T-cell (primary cell): ENCODE data around the gene NEMP2. TPM values are rescaled to one million over a fixed set of nuclear protein-coding genes. Genes with fewer than 3 reads are reported as not detected.

Experiments
- ATAC-seq, 4 experiments: fragments of 200-7000 bp in 3 of 4; fragments of 150-1000 bp in 1 of 4; cut with Tn5 transposase; replicated peaks in 1 of 4; 1 replicate in 3 of 4; 2 replicates in 1 of 4; pipeline ENCODE4 v1.10.0; 2021; ENCODE audit warnings: moderate library complexity in 3 of 4, mild to moderate bottlenecking in 2 of 4, moderate number of reproducible peaks in 1 of 4
- CTCF ChIA-PET, 2 donors: fragments of 300-600 bp; sonication (Branson Sonifier 250); formaldehyde crosslinking; loops; one replicate each; lab custom pipeline; 2022; ENCODE audit warnings: antibody characterized with exemption in 2 of 2; lab: Charles Lee
- POLR2A ChIA-PET, 2 donors: fragments of 300-600 bp; sonication (Branson Sonifier 250); formaldehyde crosslinking; loops; one replicate each; lab custom pipeline; 2022; ENCODE audit warnings: antibody characterized with exemption in 2 of 2; lab: Charles Lee
- DNase-seq, 35 experiments: peaks; one replicate each; pipeline versions ENCODE4 v3.0.0 to v3.0.0-alpha.2; 2013 to 2023
- H3K27ac ChIP-seq: one replicate; pipeline ENCODE4 v1.5.1; 2013; ENCODE audit warnings: low read length
- H3K27me3 ChIP-seq, 2 experiments: replicated peaks in 1 of 2; 1 replicate in 1 of 2; 2 replicates in 1 of 2; pipeline versions ENCODE4 v1.6.1 to v1.7.0; 2013; ENCODE audit warnings: low read length in 1 of 2, mixed read lengths in 1 of 2; ENCODE audit not compliant: control insufficient read depth in 2 of 2, insufficient read depth in 2 of 2; ENCODE audit errors: extremely low read depth in 1 of 2
- H3K36me3 ChIP-seq, 2 donors: 1 replicate in 1 of 2; 2 replicates in 1 of 2; pipeline versions ENCODE4 v1.6.1 to v1.7.0; 2013; ENCODE audit warnings: low read length in 1 of 2; ENCODE audit not compliant: control insufficient read depth in 2 of 2, insufficient read depth in 1 of 2; ENCODE audit errors: extremely low read depth in 1 of 2
- H3K4me1 ChIP-seq, 2 experiments: 1 replicate in 1 of 2; 2 replicates in 1 of 2; pipeline versions ENCODE4 v1.6.1 to v1.7.0; 2013; ENCODE audit warnings: low read length in 2 of 2, mixed read lengths in 1 of 2; ENCODE audit not compliant: insufficient read depth in 2 of 2, control insufficient read depth in 1 of 2; ENCODE audit errors: extremely low read depth in 1 of 2
- H3K4me3 ChIP-seq, 2 donors: 1 replicate in 1 of 2; 2 replicates in 1 of 2; pipeline versions ENCODE4 v1.5.1 to v1.7.0; 2013; ENCODE audit warnings: mild to moderate bottlenecking in 2 of 2, low read length in 1 of 2, moderate library complexity in 1 of 2; ENCODE audit not compliant: control insufficient read depth in 1 of 2; ENCODE audit errors: extremely low read depth in 1 of 2
- H3K9me3 ChIP-seq: 2 replicates; pipeline ENCODE4 v1.7.0; 2013
- H3K27ac Mint-ChIP-seq, 2 donors: one replicate each; pipeline ENCODE4 v1.8.0; 2020 to 2021; ENCODE audit warnings: mild to moderate bottlenecking in 2 of 2, mixed read lengths in 2 of 2
- H3K27me3 Mint-ChIP-seq, 2 donors: one replicate each; pipeline ENCODE4 v1.8.0; 2021 to 2022; ENCODE audit warnings: mixed read lengths in 2 of 2
- H3K36me3 Mint-ChIP-seq: one replicate; pipeline ENCODE4 v1.8.0; 2021; ENCODE audit warnings: mixed read lengths
- H3K4me1 Mint-ChIP-seq, 3 donors: one replicate each; pipeline ENCODE4 v1.8.0; 2020 to 2022; ENCODE audit warnings: mixed read lengths in 3 of 3, mild to moderate bottlenecking in 1 of 3
- H3K4me3 Mint-ChIP-seq, 3 donors: one replicate each; pipeline ENCODE4 v1.8.0; 2020 to 2022; ENCODE audit warnings: mild to moderate bottlenecking in 3 of 3, mixed read lengths in 3 of 3, moderate library complexity in 3 of 3
- H3K9me3 Mint-ChIP-seq, 3 donors: one replicate each; pipeline ENCODE4 v1.8.0; 2020 to 2022; ENCODE audit warnings: mixed read lengths in 3 of 3
- WGBS: methylation state at CpG from one replicate; pipeline ENCODE4 v1.1.5; 2013; ENCODE audit warnings: missing lambda C conversion rate; ENCODE audit not compliant: insufficient coverage; 5-methylcytosine and 5-hydroxymethylcytosine counted together
- total RNA-seq, 35 experiments: library from RNA in 6 of 35; stranded (reverse) in 6 of 35; fragments of 120-200 nt in 1 of 35; gene quantifications; one replicate each; pipeline versions ENCODE4 v1.2.1 to v1.2.4 and lab custom pipeline; 2013 to 2026

The NEMP2 gene
- total RNA-seq, 5 donors from 2014 or later (not counting 1 experiment from before 2014, with no cell fraction given): 11.1 to 16.2 (median 15.3) TPM

GRCh38 chr2:190530248-190530900, 4.1 kb downstream of the NEMP2 start:
- DNase-seq (no peak), ATAC-seq (no peak)
- Histone ChIP-seq H3K36me3 (no peaks in the 10 kb centered on the region), H3K4me1 (peaks cover 27 to 36% of the 10 kb centered on the region in 2 experiments), H3K27me3 (no peaks in the 10 kb centered on the region), H3K9me3 (no peaks in the 10 kb centered on the region), H3K27ac (no peak overlapping the region), H3K4me3 (no peak overlapping the region)
- ChIA-PET POLR2A (no interaction called here), CTCF (no interaction called here)
- Mint-ChIP-seq H3K9me3 (no peaks in the 10 kb centered on the region), H3K36me3 (peaks cover 3% of the 10 kb centered on the region), H3K27me3 (no peaks in the 10 kb centered on the region), H3K27ac (peak overlapping the region; percentile 20 to 66), H3K4me1 (peaks cover 78 to 85% (median 78%) of the 10 kb centered on the region in 3 donors), H3K4me3 (peak overlapping the region in 2 of 3 donors; percentile 4 to 5)
- WGBS: 73% methylated on average over 4 of the region's 6 CpGs

- Histone ChIP-seq H3K4me1 (peaks cover 27 to 34% of the 10 kb centered on the region in 2 experiments), H3K36me3 (no peaks in the 10 kb centered on the region), H3K4me3 (no peak overlapping the region), H3K27ac (no peak overlapping the region), H3K9me3 (no peaks in the 10 kb centered on the region), H3K27me3 (no peaks in the 10 kb centered on the region)
- POLR2A ChIA-PET: interaction anchor here in 1 of 2 donors (0.6 kb wide), 1 partner anchor 14 kb away, joined by 3 read pairs; no protein-coding TSS in a partner anchor
- peak overlapping the region in 1 of 2 donors; percentile 66 for H3K27ac Mint-ChIP-seq
- peak overlapping the region in 1 of 3 donors; percentile 5 for H3K4me3 Mint-ChIP-seq
- ATAC-seq: no peak
- 83% methylated on average over 1 of the region's 3 CpGs for WGBS
- no peaks in the 10 kb centered on the region for H3K27me3 Mint-ChIP-seq
- DNase-seq: no peak
- CTCF ChIA-PET: no interaction called here
- H3K4me1 Mint-ChIP-seq: peaks cover 77 to 86% (median 78%) of the 10 kb centered on the region in 3 donors
- peaks cover 3% of the 10 kb centered on the region for H3K36me3 Mint-ChIP-seq
- no peaks in the 10 kb centered on the region for H3K9me3 Mint-ChIP-seq
Observed at GRCh38 chr2:190529486-190530247, 4.9 kb downstream of the NEMP2 start.

- Mint-ChIP-seq H3K9me3 (no peaks in the 10 kb centered on the region), H3K27ac (peak overlapping the region; percentile 13 to 41), H3K4me3 (no peak overlapping the region), H3K36me3 (peaks cover 10% of the 10 kb centered on the region), H3K4me1 (peaks cover 74 to 80% (median 74%) of the 10 kb centered on the region in 3 donors), H3K27me3 (no peaks in the 10 kb centered on the region)
- Histone ChIP-seq H3K9me3 (no peaks in the 10 kb centered on the region), H3K4me1 (peaks cover 21 to 31% of the 10 kb centered on the region in 2 experiments), H3K27me3 (no peaks in the 10 kb centered on the region), H3K27ac (no peak overlapping the region), H3K36me3 (peaks cover 2 to 3% of the 10 kb centered on the region in 2 donors), H3K4me3 (no peak overlapping the region)
- WGBS: no CpG with 5 or more reads among the region's 1 CpG
- ChIA-PET POLR2A (interaction anchor here in 1 of 2 donors (0.6 kb wide), 1 partner anchor 14 kb away, joined by 3 read pairs; no protein-coding TSS in a partner anchor), CTCF (no interaction called here)
- ATAC-seq (no peak), DNase-seq (no peak)
Observed at GRCh38 chr2:190528521-190529001, 6.0 kb downstream of the NEMP2 start.

- Histone ChIP-seq H3K27me3 (no peaks in the 10 kb centered on the region), H3K9me3 (no peaks in the 10 kb centered on the region), H3K4me3 (no peak overlapping the region), H3K4me1 (peaks cover 18 to 26% of the 10 kb centered on the region in 2 experiments), H3K36me3 (peaks cover 2 to 3% of the 10 kb centered on the region in 2 donors), H3K27ac (no peak overlapping the region)
- peaks cover 67 to 74% (median 67%) of the 10 kb centered on the region in 3 donors for H3K4me1 Mint-ChIP-seq
- H3K9me3 Mint-ChIP-seq: no peaks in the 10 kb centered on the region
- ChIA-PET POLR2A (no interaction called here), CTCF (no interaction called here)
- no peaks in the 10 kb centered on the region for H3K27me3 Mint-ChIP-seq
- H3K4me3 Mint-ChIP-seq: no peak overlapping the region
- no peak for DNase-seq
- no peak for ATAC-seq
- H3K36me3 Mint-ChIP-seq: peaks cover 13% of the 10 kb centered on the region
- H3K27ac Mint-ChIP-seq: peak overlapping the region in 1 of 2 donors; percentile 1
Observed at GRCh38 chr2:190527918-190528317, 6.6 kb downstream of the NEMP2 start.

DNA sequence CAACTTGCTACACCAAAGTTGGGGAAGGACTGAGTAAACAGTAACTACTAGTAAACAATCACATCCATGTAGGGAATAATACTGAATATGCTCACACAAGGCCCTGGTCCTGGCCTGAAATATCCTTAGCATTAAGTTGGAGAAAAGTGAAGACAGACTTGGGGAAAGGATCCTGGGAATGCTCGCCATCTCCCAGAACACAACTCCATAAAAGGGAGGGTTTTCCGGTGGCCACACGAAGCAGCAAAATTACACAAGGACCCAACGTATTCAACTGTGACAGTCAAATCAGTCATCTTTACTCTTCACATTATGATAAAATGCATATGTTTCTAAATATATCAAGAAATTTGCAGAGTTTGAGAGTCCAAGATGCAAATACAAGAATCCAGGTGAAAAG, 7.3 kb downstream of the NEMP2 start:
- Histone ChIP-seq H3K27ac (no peak overlapping the region), H3K36me3 (peaks cover 2 to 3% of the 10 kb centered on the region in 2 donors), H3K27me3 (no peaks in the 10 kb centered on the region), H3K4me1 (peaks cover 12 to 19% of the 10 kb centered on the region in 2 experiments), H3K4me3 (no peak overlapping the region), H3K9me3 (no peaks in the 10 kb centered on the region)
- peaks cover 19% of the 10 kb centered on the region for H3K36me3 Mint-ChIP-seq
- WGBS: no CpG with 5 or more reads among the region's 4 CpGs
- DNase-seq (no peak), ATAC-seq (no peak)
- H3K27me3 Mint-ChIP-seq: no peaks in the 10 kb centered on the region
- H3K27ac Mint-ChIP-seq: no peak overlapping the region
- POLR2A ChIA-PET: no interaction called here
- CTCF ChIA-PET: no interaction called here
- H3K9me3 Mint-ChIP-seq: no peaks in the 10 kb centered on the region
- H3K4me3 Mint-ChIP-seq: no peak overlapping the region
- H3K4me1 Mint-ChIP-seq: peaks cover 60 to 67% (median 60%) of the 10 kb centered on the region in 3 donors

DNA sequence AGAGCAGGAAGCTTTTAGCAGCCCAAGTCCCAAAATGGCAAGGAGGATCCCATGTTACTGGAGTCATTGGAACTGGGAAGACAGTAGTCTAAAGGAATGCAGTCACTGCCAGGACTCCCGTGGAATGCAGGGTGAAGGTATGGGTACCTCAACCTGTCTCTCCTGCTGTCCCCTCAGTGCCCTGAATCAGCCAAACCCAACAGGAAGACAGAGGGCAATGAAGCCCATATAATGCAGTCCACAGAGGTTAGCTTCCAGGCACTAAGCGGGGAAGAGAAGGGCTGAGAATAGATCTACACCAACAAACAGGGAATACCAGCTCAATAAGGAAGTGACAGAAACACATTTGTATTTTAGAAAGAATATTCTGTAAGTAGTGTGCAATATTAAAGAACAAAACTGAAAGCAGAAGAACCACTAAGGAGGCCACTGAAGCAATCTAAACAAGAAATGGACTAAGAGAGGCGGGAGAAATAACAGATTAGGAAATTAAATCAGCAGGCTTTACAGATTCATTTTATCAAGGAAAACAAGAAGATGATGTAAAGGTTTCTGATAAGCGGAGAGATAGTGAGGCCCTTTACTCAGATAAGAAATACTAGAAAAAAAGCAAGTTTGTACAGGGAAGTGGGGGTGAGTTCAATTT, 8.3 kb downstream of the NEMP2 start:
- H3K4me3 Mint-ChIP-seq: no peak overlapping the region
- H3K4me3 ChIP-seq: no peak overlapping the region
- H3K27me3 ChIP-seq: no peaks in the 10 kb centered on the region
- peak in 1 of 4 experiments; percentile 26 for ATAC-seq
- H3K9me3 ChIP-seq: no peaks in the 10 kb centered on the region
- 100% methylated on average over 1 of the region's 4 CpGs for WGBS
- DNase-seq: no peak
- no peaks in the 10 kb centered on the region for H3K27me3 Mint-ChIP-seq
- H3K36me3 Mint-ChIP-seq: peaks cover 24% of the 10 kb centered on the region
- H3K4me1 Mint-ChIP-seq: peaks cover 58 to 66% (median 61%) of the 10 kb centered on the region in 3 donors
- ChIA-PET POLR2A (no interaction called here), CTCF (no interaction called here)
- no peaks in the 10 kb centered on the region for H3K9me3 Mint-ChIP-seq
- no peak overlapping the region for H3K27ac ChIP-seq
- peak overlapping the region in 1 of 2 donors; percentile 60 for H3K27ac Mint-ChIP-seq
- H3K36me3 ChIP-seq: peaks cover 2 to 3% of the 10 kb centered on the region in 2 donors
- peaks cover 10 to 12% of the 10 kb centered on the region in 2 experiments for H3K4me1 ChIP-seq
